Embryonic facial prominence (tissue), 1 donor: Measurements from ENCODE around the gene CKS2.
"Not testable (repeated sequence)": the region's sequence is repeated elsewhere in the genome, so short reads cannot be mapped to it uniquely, and the experiment has no call there.

Source experiments
- DNase-seq: peaks from one replicate; pipeline ENCODE4 v3.0.0-alpha.2; 2016; ENCODE audit errors: extremely low spot score

The CKS2 gene

DNA sequence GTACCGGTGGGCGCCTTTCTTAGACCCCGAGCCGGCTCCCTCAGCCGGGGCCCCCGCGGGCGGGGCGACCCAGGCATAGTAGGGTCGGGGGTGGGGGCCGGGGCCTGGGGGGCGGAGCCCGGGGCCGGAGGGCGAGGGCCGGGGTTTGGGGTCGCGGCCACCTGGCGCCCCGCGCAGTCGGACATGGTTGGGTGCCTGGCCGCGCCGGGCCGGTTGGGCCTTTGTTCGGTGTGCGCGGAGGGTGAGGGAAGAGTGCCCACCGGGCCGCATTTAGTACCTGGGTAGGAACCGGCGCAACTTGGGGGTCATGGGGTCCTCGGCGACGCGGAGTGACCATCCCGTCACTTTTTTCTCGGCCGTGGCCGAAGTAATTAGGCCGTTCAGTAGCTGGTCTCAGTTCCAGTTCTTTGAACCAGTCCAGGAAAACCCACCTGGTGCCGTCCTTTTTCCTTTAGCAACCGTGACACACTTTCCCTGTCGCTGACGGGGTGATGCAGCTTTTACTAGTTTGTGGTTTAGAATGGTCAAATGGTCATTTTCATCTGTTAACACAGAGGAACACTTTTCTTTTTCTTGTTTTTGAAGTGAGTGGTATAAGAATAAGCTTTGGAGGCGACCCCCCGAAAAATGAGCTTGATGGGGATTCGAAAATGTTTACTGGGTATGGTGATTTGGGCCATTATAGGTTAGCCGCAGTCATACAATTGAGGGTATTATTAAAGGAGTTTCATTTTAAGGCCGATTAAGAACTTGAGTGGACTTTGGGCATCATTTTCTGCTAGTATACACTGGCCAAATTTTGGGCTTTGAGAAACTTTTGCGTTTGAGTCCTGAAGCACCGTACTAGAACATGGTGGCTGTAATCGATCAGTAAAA, 589 bp downstream of the CKS2 start:
- DNase-seq: no peak

GRCh38 chr9:89312222-89312571, 1.2 kb downstream of the CKS2 start:
- DNase-seq: no peak

DNA sequence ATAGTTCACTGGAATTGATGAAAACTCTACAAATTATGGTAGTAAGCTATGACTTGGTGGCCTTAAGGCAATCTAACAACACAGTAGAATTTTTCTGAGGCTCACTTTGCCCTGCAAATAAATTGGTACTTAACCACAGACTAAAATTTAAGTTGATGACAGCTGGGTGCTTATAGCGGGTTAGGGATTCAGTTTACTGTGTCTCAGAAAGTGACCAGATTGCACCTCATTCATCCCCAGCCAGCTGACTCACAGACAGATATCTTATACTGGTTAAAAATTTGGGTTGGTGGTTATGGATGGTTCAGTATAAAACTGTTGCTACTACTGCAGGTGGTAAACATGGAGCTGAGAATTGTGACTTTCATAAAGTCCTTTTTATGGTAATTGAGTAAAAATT, 2.8 kb downstream of the CKS2 start:
- no peak for DNase-seq

DNA sequence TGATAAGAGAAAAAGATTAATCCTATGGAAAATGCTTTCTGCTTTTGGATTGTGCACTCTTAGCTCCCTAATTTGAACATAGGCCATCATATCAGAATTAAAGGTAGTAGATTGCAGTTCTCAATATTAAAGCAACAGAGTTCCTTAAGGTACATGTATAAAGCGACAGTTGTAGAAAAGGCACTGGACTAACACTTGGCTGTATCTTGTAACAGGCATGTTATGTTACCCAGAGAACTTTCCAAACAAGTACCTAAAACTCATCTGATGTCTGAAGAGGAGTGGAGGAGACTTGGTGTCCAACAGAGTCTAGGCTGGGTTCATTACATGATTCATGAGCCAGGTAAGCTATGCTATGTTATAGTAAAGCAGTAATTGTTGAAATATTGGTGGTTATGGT, 4.0 kb downstream of the CKS2 start:
- DNase-seq: no peak

GRCh38 chr9:89315482-89315881, 4.5 kb downstream of the CKS2 start:
- DNase-seq: no peak

DNA sequence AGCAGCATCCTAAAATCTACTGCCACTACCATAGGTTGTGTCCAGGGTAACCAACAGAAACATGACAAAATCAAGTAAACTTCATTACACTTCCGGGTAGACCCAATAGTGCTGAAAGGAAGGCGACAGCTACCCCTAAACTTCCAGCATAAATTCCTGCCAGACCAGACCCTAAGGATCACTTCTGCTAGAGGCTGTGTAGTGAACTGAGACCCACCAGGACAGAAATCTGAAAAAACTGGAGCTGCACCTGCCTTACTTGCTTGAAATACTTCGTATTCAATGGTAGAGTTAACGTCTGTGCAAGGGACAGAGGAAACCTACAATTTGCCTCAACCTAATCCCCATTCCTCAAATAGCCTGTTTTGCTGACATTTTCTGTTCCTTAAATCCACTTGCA, 6.3 kb downstream of the CKS2 start:
- no peak for DNase-seq

DNA sequence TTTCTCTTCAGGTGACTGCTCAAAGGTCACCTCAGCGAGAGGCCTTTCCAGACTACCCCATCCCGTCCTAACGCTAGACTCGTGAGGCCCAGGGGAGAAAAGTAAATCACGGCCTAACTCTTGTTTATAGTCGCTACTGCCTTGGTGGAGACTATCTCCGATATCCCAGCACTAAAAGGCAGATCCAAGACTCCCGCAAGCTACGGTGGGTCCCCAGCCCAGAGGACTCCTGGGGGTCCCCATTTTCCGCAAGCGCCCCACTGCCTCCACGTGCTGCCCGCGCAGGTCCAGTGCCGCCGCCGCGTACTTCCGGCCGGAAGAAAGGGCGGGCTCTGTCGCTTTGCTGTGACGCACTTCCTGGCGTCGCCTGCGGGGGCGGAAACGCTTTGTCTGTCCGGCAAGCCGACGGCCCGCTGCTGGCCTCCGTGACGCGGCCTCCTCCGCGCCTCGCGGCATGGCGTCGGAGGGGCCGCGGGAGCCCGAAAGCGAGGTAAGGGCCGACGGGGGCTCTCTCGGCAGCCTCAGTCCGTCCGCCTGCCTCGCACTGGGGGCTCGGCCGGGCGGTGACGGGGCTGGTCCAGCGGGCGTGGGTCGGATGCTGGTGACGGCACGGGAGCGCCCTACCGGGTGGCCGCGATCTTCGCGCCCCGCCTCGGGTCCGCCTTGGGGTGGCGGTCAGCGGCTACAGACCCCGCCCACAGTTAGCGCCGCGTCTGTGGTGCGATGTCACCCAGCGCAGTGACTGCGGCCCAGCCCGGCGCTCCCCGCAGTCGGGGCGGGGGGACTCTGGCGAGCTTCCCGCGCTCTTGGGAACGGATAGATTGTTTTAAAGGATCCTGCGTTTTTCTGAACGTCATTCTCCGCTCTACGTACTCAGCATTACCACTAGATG, 7.4 kb downstream of the CKS2 start, which contains the start of gene SECISBP2:
Gene SECISBP2 (plus strand): TSS at position 378 of the 892 bp plus-strand sequence. CDS start 77 bp downstream, at position 455.
- DNase-seq: peak; percentile 96

DNA sequence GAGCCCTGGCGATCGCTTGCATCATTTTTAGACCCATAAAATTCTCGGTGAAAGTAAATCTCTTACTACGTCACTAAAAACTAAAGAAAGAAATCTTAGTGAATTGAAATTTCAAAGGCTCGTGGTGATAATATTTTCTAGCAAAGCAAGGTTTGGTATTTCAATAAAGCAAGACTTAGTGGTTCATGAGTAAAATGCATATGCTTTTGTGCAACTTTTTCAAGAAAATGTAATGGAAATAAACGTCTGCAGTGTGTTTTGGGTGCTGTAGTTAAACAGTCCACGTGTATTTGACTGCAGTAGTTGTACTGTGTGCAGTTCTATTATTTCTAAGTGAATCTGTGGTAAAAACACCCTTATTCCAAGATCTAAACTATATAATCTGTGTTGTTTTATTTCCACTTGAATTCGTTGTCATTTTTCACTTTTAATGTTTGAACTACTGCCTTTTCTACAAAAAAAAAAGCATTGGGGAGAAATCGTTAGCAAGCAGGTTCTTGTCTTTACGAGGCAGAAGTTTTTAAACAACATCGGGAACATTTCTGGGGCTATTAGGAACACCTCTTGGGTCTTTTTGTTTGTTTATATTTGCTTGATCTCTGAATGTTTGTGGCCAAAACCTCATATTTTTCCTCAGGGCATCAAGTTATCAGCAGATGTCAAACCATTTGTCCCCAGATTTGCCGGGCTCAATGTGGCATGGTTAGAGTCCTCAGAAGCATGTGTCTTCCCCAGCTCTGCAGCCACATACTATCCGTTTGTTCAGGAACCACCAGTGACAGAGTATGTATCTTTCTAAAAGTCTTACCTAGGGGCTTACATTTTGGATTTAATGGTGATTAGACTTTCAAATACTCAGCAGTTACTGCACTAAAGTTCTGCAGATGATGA, 8.3 kb downstream of the CKS2 start:
- DNase-seq: no peak

- DNase-seq: no peak
Observed at GRCh38 chr9:89323390-89323789, 12.4 kb downstream of the CKS2 start.

DNA sequence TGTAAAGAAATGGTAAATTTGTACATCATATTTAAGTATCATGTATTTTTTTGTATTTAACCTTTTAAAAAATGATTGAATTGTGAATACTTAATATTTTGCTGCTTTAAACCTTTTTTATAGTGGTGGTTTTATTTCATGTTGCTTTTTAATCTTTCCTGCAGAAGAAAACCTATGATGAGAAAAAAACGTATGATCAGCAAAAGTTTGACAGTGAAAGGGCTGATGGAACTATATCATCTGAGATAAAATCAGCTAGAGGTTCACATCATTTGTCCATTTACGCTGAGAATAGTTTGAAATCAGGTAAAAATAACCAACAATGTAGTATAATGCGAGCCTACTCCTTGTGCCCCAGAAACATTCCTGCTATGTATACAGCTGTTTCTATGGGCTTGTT, 14.7 kb downstream of the CKS2 start:
- no peak for DNase-seq

DNA sequence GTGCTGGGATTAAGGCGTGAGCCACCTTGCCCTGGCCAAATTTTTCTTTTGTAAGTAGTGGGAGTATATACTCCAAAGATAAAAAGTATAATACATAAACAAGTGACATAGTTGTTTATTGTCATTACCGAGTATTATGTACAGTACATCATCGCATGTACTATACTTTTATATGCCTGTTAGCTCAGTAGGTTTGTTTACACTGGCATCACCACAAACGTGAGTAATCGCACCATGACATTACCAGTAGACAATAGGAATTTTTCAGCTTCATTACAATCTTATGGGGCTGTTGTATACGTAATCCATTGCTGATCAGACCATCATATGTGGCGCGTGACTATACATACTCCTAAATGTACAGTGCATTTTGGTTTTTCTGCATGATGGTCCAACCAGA, 17.1 kb downstream of the CKS2 start:
- no peak for DNase-seq

GRCh38 chr9:89329917-89330316, 18.9 kb downstream of the CKS2 start:
- DNase-seq: no peak

DNA sequence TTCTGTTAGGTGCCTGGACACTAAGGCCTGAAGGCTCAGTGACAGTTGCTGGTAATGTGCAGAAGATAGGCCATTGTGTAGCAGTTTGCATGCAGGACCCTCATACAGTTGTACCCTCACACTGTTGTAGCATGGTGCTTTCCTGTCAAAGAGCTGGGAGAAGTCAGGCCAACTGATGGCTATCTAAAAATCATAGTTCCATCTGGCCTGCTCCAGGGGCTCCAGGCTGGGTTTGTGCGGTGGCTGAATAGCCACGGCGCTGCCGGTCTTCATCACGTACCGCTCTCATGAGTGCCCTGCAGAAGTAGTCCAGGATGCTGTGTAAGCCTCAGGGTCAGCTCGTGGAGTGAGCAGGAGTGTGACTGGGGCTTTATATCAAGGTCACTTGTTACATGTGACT, 19.5 kb downstream of the CKS2 start:
- DNase-seq: no peak

DNA sequence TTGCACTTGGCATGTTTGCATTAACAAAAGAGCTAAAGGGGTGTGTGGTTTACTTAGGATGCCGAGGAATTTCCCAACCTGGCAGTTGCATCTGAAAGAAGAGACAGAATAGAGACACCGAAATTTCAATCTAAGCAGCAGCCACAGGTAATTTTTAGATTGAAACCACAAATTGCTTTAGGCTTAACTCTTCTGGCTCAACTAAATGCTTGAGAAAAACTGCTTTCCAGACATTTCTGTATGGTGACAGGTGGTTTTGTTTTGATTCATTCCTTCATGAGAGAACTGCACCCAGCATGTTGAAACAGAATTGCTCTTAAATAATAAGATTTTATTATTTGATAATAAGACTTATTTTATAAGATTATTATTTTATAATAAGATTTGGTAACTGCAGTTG, 28.8 kb downstream of the CKS2 start:
- no peak for DNase-seq

DNA sequence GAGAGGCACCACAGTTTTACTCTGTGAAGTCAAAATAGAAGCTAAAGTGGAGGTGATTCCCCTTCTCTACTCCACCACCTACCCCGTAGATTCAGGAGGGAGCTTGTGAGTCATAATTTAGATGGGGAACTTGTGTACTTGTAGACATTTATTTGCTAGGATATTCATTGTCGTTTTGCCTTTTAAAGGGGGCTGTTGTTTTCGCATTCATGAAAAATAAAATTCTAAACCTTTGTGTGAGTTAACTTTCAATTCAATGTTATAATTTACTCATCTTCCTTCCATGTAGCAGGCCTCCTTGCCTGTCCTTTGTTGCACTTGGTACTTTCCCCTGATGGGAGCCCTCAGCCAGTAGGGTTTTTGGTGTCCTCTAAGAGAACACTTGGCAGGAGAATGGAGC, 29.3 kb downstream of the CKS2 start:
- no peak for DNase-seq

GRCh38 chr9:89342213-89342612, 31.2 kb downstream of the CKS2 start:
- DNase-seq: no peak

GRCh38 chr9:89342948-89343347, 32.0 kb downstream of the CKS2 start:
- DNase-seq: no peak

DNA sequence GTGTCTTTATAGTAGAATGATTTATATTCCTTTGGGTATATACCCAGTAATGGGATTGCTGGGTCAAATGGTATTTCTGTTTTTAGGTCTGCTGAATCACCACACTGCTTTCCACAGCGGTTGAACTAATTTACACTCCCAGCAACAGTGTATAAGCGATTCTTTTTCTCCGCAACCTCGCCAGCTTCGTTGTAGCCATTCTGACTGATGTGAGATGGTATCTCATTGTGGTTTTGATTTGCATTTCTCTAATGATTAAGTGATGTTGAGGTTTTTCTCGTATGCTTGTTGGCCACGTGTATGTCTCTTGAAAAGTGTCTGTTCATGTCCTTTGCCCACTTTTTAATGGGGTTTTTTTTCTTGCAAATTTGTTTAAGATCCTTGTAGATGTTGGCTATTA, 32.8 kb downstream of the CKS2 start:
- DNase-seq: not testable (repeated sequence)

- no peak for DNase-seq
Observed at GRCh38 chr9:89345476-89345875, 34.5 kb downstream of the CKS2 start.

DNA sequence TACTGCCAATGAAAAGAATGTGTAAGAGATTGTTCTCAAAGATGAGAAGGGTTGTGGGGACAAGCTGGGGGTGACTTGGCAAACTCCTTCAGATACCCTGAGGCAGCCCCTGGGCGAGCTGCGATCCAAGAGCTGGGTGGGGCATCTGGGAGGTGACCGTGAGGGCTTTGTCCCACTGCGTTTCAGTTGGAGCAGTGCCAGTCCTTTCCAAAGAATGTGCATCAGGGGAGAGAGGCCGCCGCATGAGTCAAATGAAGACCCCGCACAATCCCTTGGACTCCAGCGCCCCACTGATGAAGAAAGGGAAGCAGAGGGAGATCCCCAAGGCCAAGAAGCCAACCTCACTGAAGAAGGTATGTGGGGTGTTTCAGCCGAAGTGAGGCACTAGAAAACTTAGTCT, 35.7 kb downstream of the CKS2 start:
- no peak for DNase-seq

- DNase-seq: no peak
Observed at GRCh38 chr9:89347651-89348050, 36.7 kb downstream of the CKS2 start.

- no peak for DNase-seq
Observed at GRCh38 chr9:89349607-89350006, 38.6 kb downstream of the CKS2 start.
